Gastroesophageal sphincter (tissue), 4 donors: ENCODE measurements around the gene TRIO. TPM values are rescaled to one million over a fixed set of nuclear protein-coding genes. Genes with fewer than 3 reads are reported as not detected.

ENCODE experiments used
- ATAC-seq: fragments of 150-250 bp; one replicate; pipeline ENCODE4 v1.9.1; 2016; ENCODE audit warnings: mild to moderate bottlenecking, moderate library complexity
- H3K27ac ChIP-seq, 4 donors: fragments of 200-600 bp; sonication (generic) in 3 of 4; 1 replicate in 3 of 4; 2 replicates in 1 of 4; pipeline ENCODE4 v1.5.1; 2016 to 2019
- H3K27me3 ChIP-seq: fragments of 200-600 bp; sonication (generic); one replicate; pipeline ENCODE4 v1.5.1; 2019
- H3K36me3 ChIP-seq, 2 donors: fragments of 200-600 bp; sonication (generic); one replicate each; pipeline ENCODE4 v1.5.1; 2019; ENCODE audit warnings: control low read depth in 1 of 2
- H3K4me1 ChIP-seq, 3 donors: fragments of 200-600 bp; sonication (generic); 1 replicate in 2 of 3; 2 replicates in 1 of 3; pipeline ENCODE4 v1.5.1; 2016 to 2019; ENCODE audit warnings: control low read depth in 2 of 3
- H3K4me3 ChIP-seq, 2 donors: fragments of 200-600 bp; sonication (generic); one replicate each; pipeline ENCODE4 v1.5.1; 2019; ENCODE audit warnings: mild to moderate bottlenecking in 1 of 2, moderate library complexity in 1 of 2
- H3K9me3 ChIP-seq, 3 donors: fragments of 200-600 bp; sonication (generic); one replicate each; pipeline ENCODE4 v1.5.1; 2017 to 2019; ENCODE audit warnings: control low read depth in 2 of 3
- EP300 ChIP-seq: sonication (generic); formaldehyde crosslinking; IDR thresholded peaks from one replicate; pipeline ENCODE4 v1.6.1; 2017; ENCODE audit warnings: antibody characterized with exemption, mild to moderate bottlenecking
- POLR2A ChIP-seq, 2 donors: fragments of 450-650 bp; IDR thresholded peaks; one replicate each; pipeline ENCODE4 v1.6.1; 2017; ENCODE audit warnings: antibody characterized with exemption in 2 of 2, mild to moderate bottlenecking in 2 of 2, moderate library complexity in 1 of 2
- POLR2AphosphoS5 ChIP-seq: sonication (generic); formaldehyde crosslinking; IDR thresholded peaks from one replicate; pipeline ENCODE4 v1.6.1; 2017; ENCODE audit warnings: antibody characterized with exemption
- WGBS, 2 donors: methylation state at CpG; one replicate each; pipeline ENCODE4 v1.1.5; 2018; ENCODE audit warnings: low coverage in 1 of 2; 5-methylcytosine and 5-hydroxymethylcytosine counted together
- total RNA-seq, 4 donors: library from RNA; depleted of rRNA; stranded (reverse); fragments of >200 nt; gene quantifications; one replicate each; pipeline ENCODE4 v1.1.0, GENCODE V29; 2016
- TF ChIP-seq, protein P1 (sequence below), 4 experiments: fragments of 200-600 bp in 2 of 4; fragments of 450-650 bp in 2 of 4; sonication (generic) in 1 of 4; IDR thresholded peaks; one replicate each; pipeline ENCODE4 v1.5.1; 2017 to 2019; ENCODE audit warnings: antibody characterized with exemption in 4 of 4, mild to moderate bottlenecking in 2 of 4, moderate library complexity in 2 of 4

Gene TRIO
- total RNA-seq, 4 donors from 2014 or later, result 69.2 to 257 (median 172) TPM

DNA sequence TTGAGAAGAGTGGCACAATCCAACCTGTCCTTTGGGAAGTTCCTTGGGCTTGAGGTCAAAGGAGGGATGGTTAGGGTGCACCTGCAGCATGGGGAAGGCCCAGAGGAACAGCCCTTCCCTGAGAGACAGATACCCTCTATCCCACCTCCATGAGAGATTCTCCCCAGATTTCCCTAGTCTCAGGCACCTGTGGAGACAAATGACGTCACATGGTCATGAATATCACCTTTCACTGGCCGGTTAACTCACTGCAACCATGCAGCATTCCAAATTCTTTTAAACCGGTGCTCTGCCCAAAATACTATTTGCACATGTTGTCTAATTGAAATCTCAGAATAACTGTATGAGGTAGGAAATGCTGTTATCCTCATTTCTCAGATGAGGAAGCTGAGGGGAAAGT, 15.6 kb upstream of the TRIO start:
- H3K4me3 ChIP-seq, result no peak overlapping the region
- TF ChIP-seq, protein P1, sequence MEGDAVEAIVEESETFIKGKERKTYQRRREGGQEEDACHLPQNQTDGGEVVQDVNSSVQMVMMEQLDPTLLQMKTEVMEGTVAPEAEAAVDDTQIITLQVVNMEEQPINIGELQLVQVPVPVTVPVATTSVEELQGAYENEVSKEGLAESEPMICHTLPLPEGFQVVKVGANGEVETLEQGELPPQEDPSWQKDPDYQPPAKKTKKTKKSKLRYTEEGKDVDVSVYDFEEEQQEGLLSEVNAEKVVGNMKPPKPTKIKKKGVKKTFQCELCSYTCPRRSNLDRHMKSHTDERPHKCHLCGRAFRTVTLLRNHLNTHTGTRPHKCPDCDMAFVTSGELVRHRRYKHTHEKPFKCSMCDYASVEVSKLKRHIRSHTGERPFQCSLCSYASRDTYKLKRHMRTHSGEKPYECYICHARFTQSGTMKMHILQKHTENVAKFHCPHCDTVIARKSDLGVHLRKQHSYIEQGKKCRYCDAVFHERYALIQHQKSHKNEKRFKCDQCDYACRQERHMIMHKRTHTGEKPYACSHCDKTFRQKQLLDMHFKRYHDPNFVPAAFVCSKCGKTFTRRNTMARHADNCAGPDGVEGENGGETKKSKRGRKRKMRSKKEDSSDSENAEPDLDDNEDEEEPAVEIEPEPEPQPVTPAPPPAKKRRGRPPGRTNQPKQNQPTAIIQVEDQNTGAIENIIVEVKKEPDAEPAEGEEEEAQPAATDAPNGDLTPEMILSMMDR (IDR thresholded peaks at IDR 0.05), result no peak
- TF ChIP-seq EP300, result no peak
- no peak for TF ChIP-seq POLR2A (IDR thresholded peaks at IDR 0.05)
- TF ChIP-seq POLR2AphosphoS5, result no peak
- H3K27ac ChIP-seq, result no peak overlapping the region
- no peaks in the 10 kb centered on the region for H3K27me3 ChIP-seq
- ATAC-seq, result no peak
- no peaks in the 10 kb centered on the region for H3K9me3 ChIP-seq
- H3K36me3 ChIP-seq, result no peaks in the 10 kb centered on the region
- 58 to 67% methylated on average over 3 of the region's 3 CpGs for WGBS, 2 donors
- H3K4me1 ChIP-seq, result no peaks in the 10 kb centered on the region

DNA sequence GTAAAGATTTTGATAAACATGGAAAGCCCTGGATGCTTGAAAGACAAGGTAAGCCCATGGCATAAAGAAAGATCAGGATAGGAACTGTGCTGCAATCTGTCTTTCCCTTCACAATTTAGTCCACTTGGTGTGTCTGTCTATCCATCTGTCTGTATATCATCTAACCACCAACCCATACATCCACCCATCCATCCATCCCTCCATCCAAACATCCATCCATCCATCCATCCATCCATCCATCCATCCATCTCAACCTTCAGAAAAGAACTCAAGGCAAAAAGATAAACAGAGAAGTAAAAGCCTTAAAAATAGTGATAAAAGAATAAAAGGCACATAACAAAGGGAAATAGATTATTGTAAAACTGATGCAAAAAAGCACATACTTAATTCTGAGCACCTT, 15.1 kb upstream of the TRIO start:
- no peak overlapping the region for H3K27ac ChIP-seq
- H3K9me3 ChIP-seq, result no peaks in the 10 kb centered on the region
- TF ChIP-seq POLR2A (IDR thresholded peaks at IDR 0.05), result no peak
- TF ChIP-seq EP300, result no peak
- no peak for TF ChIP-seq POLR2AphosphoS5
- H3K27me3 ChIP-seq, result no peaks in the 10 kb centered on the region
- no peak for ATAC-seq
- no peak overlapping the region for H3K4me3 ChIP-seq
- no peaks in the 10 kb centered on the region for H3K36me3 ChIP-seq
- H3K4me1 ChIP-seq, result no peaks in the 10 kb centered on the region

DNA sequence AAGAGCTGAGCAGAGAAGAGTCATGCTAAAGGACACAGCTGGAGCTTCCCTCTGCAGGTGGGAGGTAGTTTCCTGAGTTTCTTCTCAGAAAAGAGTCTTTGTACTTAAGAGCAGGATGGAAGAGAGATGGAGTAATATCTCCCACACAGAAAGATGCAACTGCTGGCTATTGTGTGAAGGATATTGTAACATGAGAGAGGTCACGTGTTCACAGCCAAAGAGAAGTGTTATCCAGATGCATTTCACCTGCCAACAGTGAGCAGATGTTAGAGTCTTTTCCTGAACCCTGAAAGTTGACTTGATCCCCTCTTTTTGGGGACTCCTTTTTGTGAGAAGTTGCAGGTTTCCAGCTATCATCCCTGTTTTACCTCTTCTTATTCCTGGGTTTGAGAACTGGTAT, 14.0 kb upstream of the TRIO start:
- H3K27ac ChIP-seq, result no peak overlapping the region
- no peak overlapping the region for H3K4me3 ChIP-seq
- H3K9me3 ChIP-seq, result no peaks in the 10 kb centered on the region
- TF ChIP-seq POLR2A (IDR thresholded peaks at IDR 0.05), result no peak
- no peak for TF ChIP-seq POLR2AphosphoS5
- no peak for TF ChIP-seq EP300
- TF ChIP-seq, protein P1 (IDR thresholded peaks at IDR 0.05), result no peak
- WGBS, 2 donors, result 60 to 91% methylated on average over 1 of the region's 1 CpG
- H3K27me3 ChIP-seq, result no peaks in the 10 kb centered on the region
- no peak for ATAC-seq
- H3K36me3 ChIP-seq, result no peaks in the 10 kb centered on the region
- H3K4me1 ChIP-seq, result no peaks in the 10 kb centered on the region

DNA sequence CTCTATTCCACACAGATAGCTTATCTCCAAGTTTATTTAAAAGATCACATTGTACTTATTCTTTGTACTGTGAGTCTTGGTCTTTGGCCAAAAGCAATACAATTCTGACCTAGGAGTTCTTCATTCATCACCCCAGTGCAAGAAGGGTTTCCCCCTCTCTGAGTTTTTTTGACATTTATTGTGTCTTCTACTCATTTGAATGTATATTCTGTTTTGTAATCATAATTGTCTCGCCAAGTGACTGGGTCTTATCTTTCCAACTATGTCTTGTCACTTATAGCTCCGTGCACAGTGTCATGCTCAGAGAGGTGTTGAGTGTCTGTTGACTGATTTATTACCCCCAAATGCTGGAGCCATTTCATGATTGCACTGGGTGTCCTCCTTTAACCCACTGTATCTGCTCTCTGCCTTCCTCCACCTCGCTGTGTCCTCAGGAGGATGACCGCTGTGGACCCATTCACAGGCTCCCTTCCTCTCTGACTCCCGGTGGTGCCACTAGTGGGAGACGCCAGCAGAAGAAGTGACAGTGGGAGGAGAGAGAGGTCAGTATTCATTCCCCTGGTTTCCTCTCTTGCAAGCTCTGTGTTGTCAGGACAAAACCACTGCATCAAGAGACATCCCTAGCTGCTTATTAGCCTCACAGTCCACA, 11.2 kb upstream of the TRIO start:
- Histone ChIP-seq H3K9me3 (no peaks in the 10 kb centered on the region), H3K27ac (no peak overlapping the region), H3K4me1 (no peaks in the 10 kb centered on the region), H3K4me3 (no peak overlapping the region), H3K27me3 (no peaks in the 10 kb centered on the region), H3K36me3 (no peaks in the 10 kb centered on the region)
- ATAC-seq, result no peak
- WGBS, 2 donors, result 48 to 58% methylated on average over 2 of the region's 6 CpGs
- TF ChIP-seq POLR2A (IDR thresholded peaks at IDR 0.05), result no peak
- TF ChIP-seq, protein P1 (IDR thresholded peaks at IDR 0.05), result no peak
- no peak for TF ChIP-seq POLR2AphosphoS5
- no peak for TF ChIP-seq EP300

DNA sequence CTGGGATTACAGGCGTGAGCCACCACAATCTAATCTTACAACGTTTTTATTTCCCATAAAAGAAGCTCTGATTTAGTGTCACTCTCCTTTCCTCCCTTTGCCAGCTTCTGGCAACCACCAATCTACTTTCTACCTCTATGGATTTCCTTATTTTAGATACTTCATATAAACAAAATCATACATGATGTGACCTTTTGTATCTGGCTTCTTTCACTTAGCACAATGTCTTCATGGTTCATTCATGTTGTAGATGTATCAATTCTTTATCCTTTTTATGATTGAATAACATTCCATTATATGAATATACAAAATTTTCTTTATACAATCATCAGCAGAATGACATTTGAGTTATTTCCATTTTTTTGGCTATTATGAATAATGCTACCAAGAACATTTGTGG, 9.7 kb upstream of the TRIO start:
- H3K27ac ChIP-seq, result no peak overlapping the region
- 77 to 86% methylated on average over 2 of the region's 2 CpGs for WGBS, 2 donors
- H3K27me3 ChIP-seq, result no peaks in the 10 kb centered on the region
- H3K36me3 ChIP-seq, result no peaks in the 10 kb centered on the region
- H3K9me3 ChIP-seq, result no peaks in the 10 kb centered on the region
- TF ChIP-seq EP300 (no peak), POLR2A (IDR thresholded peaks at IDR 0.05) (no peak), POLR2AphosphoS5 (no peak)
- TF ChIP-seq, protein P1 (IDR thresholded peaks at IDR 0.05), result no peak
- H3K4me1 ChIP-seq, result no peaks in the 10 kb centered on the region
- no peak overlapping the region for H3K4me3 ChIP-seq
- no peak for ATAC-seq
